ENCODE measurements around the gene OSGIN1. TPM values are rescaled to one million over a fixed set of nuclear protein-coding genes. Genes with fewer than 3 reads are reported as not detected.

The OSGIN1 gene, protein sequence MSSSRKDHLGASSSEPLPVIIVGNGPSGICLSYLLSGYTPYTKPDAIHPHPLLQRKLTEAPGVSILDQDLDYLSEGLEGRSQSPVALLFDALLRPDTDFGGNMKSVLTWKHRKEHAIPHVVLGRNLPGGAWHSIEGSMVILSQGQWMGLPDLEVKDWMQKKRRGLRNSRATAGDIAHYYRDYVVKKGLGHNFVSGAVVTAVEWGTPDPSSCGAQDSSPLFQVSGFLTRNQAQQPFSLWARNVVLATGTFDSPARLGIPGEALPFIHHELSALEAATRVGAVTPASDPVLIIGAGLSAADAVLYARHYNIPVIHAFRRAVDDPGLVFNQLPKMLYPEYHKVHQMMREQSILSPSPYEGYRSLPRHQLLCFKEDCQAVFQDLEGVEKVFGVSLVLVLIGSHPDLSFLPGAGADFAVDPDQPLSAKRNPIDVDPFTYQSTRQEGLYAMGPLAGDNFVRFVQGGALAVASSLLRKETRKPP
- polyA plus RNA-seq (2.1 TPM in 1 of 2 replicates, not detected in the other), polyA minus RNA-seq (0.73 and 2.1 TPM in 2 replicates)

DNA sequence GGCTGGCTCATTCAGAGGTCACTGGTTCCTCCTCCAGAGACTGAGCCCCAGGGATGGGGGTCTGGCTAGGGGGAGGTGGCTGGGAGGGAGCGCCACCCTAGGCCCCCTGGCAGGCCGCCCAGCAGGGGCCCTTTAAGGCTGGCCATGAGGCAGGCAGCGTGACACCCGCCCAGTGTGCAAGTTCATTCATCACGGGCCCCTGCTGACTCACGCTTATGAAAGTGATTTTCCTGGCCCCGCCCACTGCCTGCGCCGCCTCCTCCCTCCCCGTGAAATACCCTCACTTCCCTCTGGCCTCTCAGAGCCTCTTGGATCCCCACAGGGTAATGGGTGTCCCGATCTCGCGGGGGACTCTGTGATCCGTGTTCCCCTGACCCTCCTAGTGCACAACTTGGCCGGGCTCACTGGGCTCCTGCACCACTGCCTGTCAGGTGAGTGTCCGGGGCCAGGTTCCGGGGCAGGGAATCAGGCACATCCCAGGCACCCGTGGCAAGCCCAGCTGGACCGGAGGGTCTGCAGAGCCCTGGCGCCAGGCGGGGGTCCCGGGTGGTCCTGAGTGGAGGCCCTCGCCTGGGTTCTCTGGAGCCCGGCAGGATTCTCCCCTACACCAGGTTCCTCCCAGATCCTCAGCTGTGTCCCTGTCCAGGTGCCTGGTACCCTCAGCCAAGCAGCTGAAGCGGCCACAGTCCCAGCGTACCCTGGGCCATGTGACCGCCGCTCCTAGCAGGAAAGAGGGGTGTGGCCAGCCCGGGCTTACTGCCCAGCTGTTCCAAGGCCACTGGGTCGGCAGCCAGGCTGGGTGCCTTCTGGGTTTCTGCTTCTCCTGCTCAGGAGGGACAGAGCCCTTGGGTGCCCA lies at the start of gene OSGIN1:
TSS of gene OSGIN1 (plus strand) at position 301 of the 856 bp plus-strand sequence. CDS start 4,432 bp downstream, outside the sequence.
- Histone ChIP-seq H3K9me3 (ENCODE audit: low read length) (no peaks in the 10 kb centered on the region), H3K27me3 (ENCODE audit: insufficient read depth, low read depth, low read length) (no peaks in the 10 kb centered on the region), H2AFZ (ENCODE audit: low read depth, low read length) (no peak within 1 kb of the TSS), H3K4me2 (ENCODE audit: low read length) (no peak within 1 kb of the TSS), H3F3A (ENCODE audit: insufficient read depth, low read length, poor library complexity, severe bottlenecking) (no peaks in the 10 kb centered on the region), H3K9ac (ENCODE audit: low read length) (no peak within 1 kb of the TSS), H3K27ac (ENCODE audit: low read length) (no peak within 1 kb of the TSS), H4K20me1 (ENCODE audit: insufficient read depth) (no peaks in the 10 kb centered on the region), H3K9me2 (ENCODE audit: insufficient read depth, low read length) (no peaks in the 10 kb centered on the region), H3K4me3 (ENCODE audit: low read length) (no peak within 1 kb of the TSS), H3K36me3 (ENCODE audit: insufficient read depth, low read length) (no peaks in the 10 kb centered on the region), H3K79me2 (replicated peaks; ENCODE audit: insufficient read depth, low read length) (no peaks in the 10 kb centered on the region)
- no peak for TF ChIP-seq TAF1 (IDR thresholded peaks at IDR 0.05; ENCODE audit: low read depth)

DNA sequence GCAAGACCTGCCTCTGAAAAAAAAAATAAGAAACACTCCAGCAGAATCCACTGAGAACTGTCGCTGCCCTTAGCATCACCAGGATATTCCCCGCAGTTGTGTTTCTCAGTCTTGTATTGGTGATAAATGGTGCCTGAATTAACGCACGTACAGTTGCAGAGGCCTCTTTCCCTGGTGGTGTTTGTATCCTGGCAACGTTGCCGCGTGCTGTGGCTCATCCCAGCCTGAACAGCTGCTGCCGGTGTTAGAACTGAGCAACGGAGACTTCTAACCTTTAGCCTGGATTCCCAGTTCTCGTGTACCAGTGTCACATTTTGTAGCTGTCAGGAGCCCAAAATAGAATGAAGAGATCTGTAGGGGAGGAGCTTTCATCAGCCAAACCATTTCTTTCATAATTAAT lies 49.3 kb upstream of the OSGIN1 start:
- no peaks in the 10 kb centered on the region for H3K9me3 ChIP-seq (ENCODE audit: low read length)
- no peaks in the 10 kb centered on the region for H3K27me3 ChIP-seq (ENCODE audit: insufficient read depth, low read depth, low read length)
- H3K36me3 ChIP-seq (ENCODE audit: insufficient read depth, low read length): no peaks in the 10 kb centered on the region
- TF ChIP-seq MXI1 (conservative IDR thresholded peaks at IDR 0.05; ENCODE audit: poor library complexity, severe bottlenecking) (no peak), RAD21 (conservative IDR thresholded peaks at IDR 0.05) (no peak), EZH2 (IDR thresholded peaks at IDR 0.05; ENCODE audit: borderline replicate concordance, insufficient read depth, low read length, poor library complexity, severe bottlenecking) (no peak), EP300 (conservative IDR thresholded peaks at IDR 0.05; ENCODE audit: poor library complexity, severe bottlenecking) (no peak)
- peaks cover 15% of the 10 kb centered on the region for H3K79me2 ChIP-seq (replicated peaks; ENCODE audit: insufficient read depth, low read length)
- H3K9me2 ChIP-seq (ENCODE audit: insufficient read depth, low read length): no peaks in the 10 kb centered on the region
- H3K9ac ChIP-seq (ENCODE audit: low read length): no peak overlapping the region
- H3F3A ChIP-seq (ENCODE audit: insufficient read depth, low read length, poor library complexity, severe bottlenecking): no peaks in the 10 kb centered on the region
- peak overlapping the region; percentile 24 for H3K27ac ChIP-seq (ENCODE audit: low read length)
- no peak overlapping the region for H2AFZ ChIP-seq (ENCODE audit: low read depth, low read length)
- H4K20me1 ChIP-seq (ENCODE audit: insufficient read depth): no peaks in the 10 kb centered on the region
- no peak overlapping the region for H3K4me2 ChIP-seq (ENCODE audit: low read length)
- H3K4me3 ChIP-seq (ENCODE audit: low read length): no peak overlapping the region

DNA sequence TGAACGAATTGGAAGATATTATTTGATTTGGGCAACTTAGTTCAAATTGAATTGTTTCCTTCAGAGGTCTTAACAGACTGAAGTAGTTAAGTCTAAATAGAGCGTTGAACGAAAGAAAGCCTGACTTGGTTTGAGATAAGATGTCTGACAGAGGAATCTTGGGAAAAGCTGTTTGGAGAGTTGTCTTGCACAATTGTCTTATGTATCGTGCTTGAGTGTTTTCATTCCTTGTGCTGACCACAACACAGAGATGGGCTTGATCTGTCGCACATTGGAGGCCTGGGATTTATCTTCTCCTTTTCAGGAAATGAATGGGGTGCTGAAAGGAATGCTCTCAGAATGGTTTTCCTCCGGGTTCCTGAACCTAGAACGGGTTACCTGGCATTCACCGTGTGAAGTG lies 46.4 kb upstream of the OSGIN1 start:
- H3K9me2 ChIP-seq (ENCODE audit: insufficient read depth, low read length): no peaks in the 10 kb centered on the region
- H3K9me3 ChIP-seq (ENCODE audit: low read length): no peaks in the 10 kb centered on the region
- H2AFZ ChIP-seq (ENCODE audit: low read depth, low read length): no peak overlapping the region
- no peak overlapping the region for H3K4me2 ChIP-seq (ENCODE audit: low read length)
- H3K27ac ChIP-seq (ENCODE audit: low read length): no peak overlapping the region
- no peak overlapping the region for H3K4me3 ChIP-seq (ENCODE audit: low read length)
- H4K20me1 ChIP-seq (ENCODE audit: insufficient read depth): no peaks in the 10 kb centered on the region
- no peak overlapping the region for H3K9ac ChIP-seq (ENCODE audit: low read length)
- H3K79me2 ChIP-seq (replicated peaks; ENCODE audit: insufficient read depth, low read length): no peaks in the 10 kb centered on the region
- TF ChIP-seq TAF1 (IDR thresholded peaks at IDR 0.05; ENCODE audit: low read depth): no peak
- no peak for TF ChIP-seq EP300 (conservative IDR thresholded peaks at IDR 0.05; ENCODE audit: poor library complexity, severe bottlenecking)
- no peaks in the 10 kb centered on the region for H3F3A ChIP-seq (ENCODE audit: insufficient read depth, low read length, poor library complexity, severe bottlenecking)
- no peaks in the 10 kb centered on the region for H3K27me3 ChIP-seq (ENCODE audit: insufficient read depth, low read depth, low read length)
- no peaks in the 10 kb centered on the region for H3K36me3 ChIP-seq (ENCODE audit: insufficient read depth, low read length)

DNA sequence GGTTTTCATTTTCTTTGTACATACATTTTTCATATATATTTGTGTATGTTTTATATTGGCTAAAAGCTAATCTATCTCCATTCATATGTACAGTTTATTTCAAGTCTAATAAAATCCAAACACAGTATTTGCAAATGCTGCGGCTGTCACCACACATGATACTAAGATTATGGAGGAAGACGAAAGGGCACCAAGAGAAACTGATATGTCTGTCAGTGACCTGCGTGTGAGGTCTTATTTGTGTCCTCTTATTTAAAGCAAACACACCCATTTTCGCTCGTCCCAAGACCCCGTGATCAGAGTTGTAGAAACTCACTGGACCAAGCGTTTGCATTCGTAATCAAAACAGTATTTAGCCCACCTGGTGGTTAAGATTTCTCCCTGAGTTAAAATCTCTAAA lies 45.9 kb upstream of the OSGIN1 start:
- H3K9ac ChIP-seq (ENCODE audit: low read length): no peak overlapping the region
- H3K4me2 ChIP-seq (ENCODE audit: low read length): no peak overlapping the region
- H4K20me1 ChIP-seq (ENCODE audit: insufficient read depth): no peaks in the 10 kb centered on the region
- no peaks in the 10 kb centered on the region for H3K27me3 ChIP-seq (ENCODE audit: insufficient read depth, low read depth, low read length)
- H3K9me3 ChIP-seq (ENCODE audit: low read length): no peaks in the 10 kb centered on the region
- no peaks in the 10 kb centered on the region for H3F3A ChIP-seq (ENCODE audit: insufficient read depth, low read length, poor library complexity, severe bottlenecking)
- TF ChIP-seq, protein P1, sequence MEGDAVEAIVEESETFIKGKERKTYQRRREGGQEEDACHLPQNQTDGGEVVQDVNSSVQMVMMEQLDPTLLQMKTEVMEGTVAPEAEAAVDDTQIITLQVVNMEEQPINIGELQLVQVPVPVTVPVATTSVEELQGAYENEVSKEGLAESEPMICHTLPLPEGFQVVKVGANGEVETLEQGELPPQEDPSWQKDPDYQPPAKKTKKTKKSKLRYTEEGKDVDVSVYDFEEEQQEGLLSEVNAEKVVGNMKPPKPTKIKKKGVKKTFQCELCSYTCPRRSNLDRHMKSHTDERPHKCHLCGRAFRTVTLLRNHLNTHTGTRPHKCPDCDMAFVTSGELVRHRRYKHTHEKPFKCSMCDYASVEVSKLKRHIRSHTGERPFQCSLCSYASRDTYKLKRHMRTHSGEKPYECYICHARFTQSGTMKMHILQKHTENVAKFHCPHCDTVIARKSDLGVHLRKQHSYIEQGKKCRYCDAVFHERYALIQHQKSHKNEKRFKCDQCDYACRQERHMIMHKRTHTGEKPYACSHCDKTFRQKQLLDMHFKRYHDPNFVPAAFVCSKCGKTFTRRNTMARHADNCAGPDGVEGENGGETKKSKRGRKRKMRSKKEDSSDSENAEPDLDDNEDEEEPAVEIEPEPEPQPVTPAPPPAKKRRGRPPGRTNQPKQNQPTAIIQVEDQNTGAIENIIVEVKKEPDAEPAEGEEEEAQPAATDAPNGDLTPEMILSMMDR (IDR thresholded peaks at IDR 0.05; ENCODE audit: poor library complexity, severe bottlenecking): no peak
- TF ChIP-seq SMC3 (conservative IDR thresholded peaks at IDR 0.05; ENCODE audit: poor library complexity) (no peak), TAF1 (IDR thresholded peaks at IDR 0.05; ENCODE audit: low read depth) (no peak), RAD21 (conservative IDR thresholded peaks at IDR 0.05) (no peak), MXI1 (conservative IDR thresholded peaks at IDR 0.05; ENCODE audit: poor library complexity, severe bottlenecking) (no peak), EZH2 (IDR thresholded peaks at IDR 0.05; ENCODE audit: borderline replicate concordance, insufficient read depth, low read length, poor library complexity, severe bottlenecking) (no peak), EP300 (conservative IDR thresholded peaks at IDR 0.05; ENCODE audit: poor library complexity, severe bottlenecking) (no peak), POLR2AphosphoS5 (IDR thresholded peaks at IDR 0.05) (no peak)
- TF ChIP-seq, protein P2, sequence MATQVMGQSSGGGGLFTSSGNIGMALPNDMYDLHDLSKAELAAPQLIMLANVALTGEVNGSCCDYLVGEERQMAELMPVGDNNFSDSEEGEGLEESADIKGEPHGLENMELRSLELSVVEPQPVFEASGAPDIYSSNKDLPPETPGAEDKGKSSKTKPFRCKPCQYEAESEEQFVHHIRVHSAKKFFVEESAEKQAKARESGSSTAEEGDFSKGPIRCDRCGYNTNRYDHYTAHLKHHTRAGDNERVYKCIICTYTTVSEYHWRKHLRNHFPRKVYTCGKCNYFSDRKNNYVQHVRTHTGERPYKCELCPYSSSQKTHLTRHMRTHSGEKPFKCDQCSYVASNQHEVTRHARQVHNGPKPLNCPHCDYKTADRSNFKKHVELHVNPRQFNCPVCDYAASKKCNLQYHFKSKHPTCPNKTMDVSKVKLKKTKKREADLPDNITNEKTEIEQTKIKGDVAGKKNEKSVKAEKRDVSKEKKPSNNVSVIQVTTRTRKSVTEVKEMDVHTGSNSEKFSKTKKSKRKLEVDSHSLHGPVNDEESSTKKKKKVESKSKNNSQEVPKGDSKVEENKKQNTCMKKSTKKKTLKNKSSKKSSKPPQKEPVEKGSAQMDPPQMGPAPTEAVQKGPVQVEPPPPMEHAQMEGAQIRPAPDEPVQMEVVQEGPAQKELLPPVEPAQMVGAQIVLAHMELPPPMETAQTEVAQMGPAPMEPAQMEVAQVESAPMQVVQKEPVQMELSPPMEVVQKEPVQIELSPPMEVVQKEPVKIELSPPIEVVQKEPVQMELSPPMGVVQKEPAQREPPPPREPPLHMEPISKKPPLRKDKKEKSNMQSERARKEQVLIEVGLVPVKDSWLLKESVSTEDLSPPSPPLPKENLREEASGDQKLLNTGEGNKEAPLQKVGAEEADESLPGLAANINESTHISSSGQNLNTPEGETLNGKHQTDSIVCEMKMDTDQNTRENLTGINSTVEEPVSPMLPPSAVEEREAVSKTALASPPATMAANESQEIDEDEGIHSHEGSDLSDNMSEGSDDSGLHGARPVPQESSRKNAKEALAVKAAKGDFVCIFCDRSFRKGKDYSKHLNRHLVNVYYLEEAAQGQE (IDR thresholded peaks at IDR 0.05; ENCODE audit: borderline replicate concordance): no peak
- no peak overlapping the region for H2AFZ ChIP-seq (ENCODE audit: low read depth, low read length)
- no peaks in the 10 kb centered on the region for H3K79me2 ChIP-seq (replicated peaks; ENCODE audit: insufficient read depth, low read length)
- no peak overlapping the region for H3K4me3 ChIP-seq (ENCODE audit: low read length)
- no peaks in the 10 kb centered on the region for H3K9me2 ChIP-seq (ENCODE audit: insufficient read depth, low read length)
- no peaks in the 10 kb centered on the region for H3K36me3 ChIP-seq (ENCODE audit: insufficient read depth, low read length)
- no peak overlapping the region for H3K27ac ChIP-seq (ENCODE audit: low read length)
